LNCAP (cell line): ENCODE results near the gene TNS1.

Source experiments
- TF ChIP-seq, protein P1 (sequence below): fragments of 450-650 bp; IDR thresholded peaks from 2 replicates; pipeline ENCODE4 v1.5.1; 2017; ENCODE audit warnings: mild to moderate bottlenecking

Gene TNS1

DNA sequence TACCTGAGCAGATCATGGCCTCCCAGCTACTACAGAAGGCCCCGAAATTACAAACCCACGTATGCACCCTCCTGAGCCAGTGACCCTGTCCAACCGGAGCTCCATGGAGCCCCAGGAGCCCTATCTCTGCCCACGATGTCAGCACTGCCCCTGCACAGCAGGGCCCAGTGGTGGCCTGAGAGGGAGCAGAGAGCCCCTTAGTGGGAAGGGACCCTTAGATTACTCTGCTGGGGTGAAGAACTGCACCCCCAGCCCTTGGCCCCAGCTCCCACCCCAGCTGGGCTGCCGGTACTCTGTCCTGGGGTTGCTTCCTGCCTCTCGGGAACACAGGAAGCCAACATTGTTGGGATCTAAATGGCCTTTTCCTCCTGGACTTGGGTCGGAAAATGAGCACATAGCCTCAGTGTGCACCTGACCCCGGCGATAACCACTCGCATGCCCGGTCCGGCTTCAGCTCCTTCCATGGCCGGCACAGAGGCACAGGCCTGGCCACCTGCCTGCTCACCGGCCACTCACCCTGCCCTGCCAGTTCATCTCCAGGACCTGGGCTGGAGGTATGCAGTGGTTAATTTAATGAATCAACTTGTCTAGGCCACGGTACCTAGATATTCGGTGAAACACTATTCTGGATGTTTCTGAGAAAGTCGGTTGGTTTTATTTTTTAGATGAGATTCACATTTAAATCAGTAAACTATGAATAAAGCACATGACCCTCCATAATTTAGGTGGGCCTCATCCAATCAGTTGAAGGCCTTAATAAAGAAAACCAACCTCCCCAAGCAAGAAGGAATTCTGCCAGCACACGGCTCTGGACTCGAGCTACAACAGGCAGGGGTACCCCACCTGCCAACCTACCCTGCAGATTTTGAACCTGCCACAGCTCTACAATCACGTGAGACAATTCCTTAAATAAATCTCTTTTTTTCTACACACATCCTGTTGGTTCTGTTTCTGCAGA is 19.2 kb downstream of the TNS1 start:
- TF ChIP-seq, protein P1, sequence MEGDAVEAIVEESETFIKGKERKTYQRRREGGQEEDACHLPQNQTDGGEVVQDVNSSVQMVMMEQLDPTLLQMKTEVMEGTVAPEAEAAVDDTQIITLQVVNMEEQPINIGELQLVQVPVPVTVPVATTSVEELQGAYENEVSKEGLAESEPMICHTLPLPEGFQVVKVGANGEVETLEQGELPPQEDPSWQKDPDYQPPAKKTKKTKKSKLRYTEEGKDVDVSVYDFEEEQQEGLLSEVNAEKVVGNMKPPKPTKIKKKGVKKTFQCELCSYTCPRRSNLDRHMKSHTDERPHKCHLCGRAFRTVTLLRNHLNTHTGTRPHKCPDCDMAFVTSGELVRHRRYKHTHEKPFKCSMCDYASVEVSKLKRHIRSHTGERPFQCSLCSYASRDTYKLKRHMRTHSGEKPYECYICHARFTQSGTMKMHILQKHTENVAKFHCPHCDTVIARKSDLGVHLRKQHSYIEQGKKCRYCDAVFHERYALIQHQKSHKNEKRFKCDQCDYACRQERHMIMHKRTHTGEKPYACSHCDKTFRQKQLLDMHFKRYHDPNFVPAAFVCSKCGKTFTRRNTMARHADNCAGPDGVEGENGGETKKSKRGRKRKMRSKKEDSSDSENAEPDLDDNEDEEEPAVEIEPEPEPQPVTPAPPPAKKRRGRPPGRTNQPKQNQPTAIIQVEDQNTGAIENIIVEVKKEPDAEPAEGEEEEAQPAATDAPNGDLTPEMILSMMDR = no peak

DNA sequence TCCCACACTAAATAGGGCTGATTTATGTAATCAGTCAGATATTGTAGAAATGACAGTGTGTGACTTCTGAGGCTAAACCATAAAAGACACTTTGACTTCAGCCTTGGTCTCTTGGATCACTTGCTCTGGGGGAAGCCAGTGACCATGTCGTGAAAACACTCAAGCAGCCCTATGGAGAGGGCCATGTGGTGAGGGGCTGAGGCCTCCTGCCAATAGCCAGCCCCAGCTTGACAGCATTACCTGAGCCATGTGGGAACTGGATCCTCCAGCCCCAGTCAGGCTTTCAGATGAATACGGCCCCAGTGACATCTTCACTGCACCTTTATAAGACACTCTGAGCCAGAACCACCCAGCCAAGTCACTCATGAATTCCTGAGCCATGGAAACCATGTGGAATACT is 20.8 kb downstream of the TNS1 start:
- TF ChIP-seq, protein P1 = no peak

DNA sequence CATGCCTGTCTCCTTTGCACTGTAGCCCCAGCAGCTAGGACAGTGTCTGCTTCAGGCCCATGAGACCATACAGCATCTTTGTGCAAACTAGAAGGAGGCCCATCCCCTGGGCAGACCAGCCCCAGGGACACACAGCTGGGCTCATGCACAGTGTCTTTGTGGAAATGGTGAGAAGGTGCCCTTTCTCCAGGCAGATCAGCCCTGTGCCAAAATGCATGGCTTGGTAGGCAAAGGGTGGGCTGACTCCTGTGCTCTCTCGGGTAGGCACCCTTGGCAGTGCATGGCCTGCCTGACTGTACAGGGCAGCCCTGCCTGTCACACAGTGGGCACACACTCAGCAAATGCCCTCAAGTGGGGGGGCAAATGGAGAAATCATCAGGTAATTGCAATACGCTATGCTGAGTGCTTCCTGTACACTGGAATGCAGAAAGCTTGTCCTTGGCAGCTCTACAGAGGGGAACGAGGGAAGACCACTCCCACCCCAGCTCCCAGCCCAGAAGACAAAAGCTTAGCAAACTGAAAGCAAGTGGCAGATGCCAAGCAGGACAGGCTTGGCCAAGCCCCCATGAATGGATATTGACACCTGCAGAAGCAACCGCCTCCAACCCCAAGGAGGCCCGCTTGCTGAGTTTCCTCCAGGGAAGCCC is 21.6 kb downstream of the TNS1 start:
- TF ChIP-seq, protein P1 = no peak

DNA sequence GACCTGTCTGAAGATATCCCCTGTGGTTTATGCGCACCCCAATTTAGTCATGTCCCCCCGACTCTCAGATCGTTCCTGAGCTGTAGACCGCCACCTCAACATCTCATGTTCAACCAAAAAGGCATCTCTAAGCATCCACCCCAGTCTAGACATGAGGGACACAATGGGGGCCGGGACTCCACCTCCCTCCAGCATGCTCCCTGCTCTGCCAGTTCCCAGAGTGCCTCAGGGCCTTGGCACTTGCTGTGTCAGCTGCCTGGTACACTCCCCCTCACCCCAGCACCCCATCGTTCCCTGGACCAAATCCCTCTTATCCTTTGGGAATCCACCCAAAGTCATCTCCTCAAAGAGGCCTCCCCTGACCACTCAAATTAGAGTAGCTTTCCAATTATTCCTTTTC is 22.2 kb downstream of the TNS1 start:
- TF ChIP-seq, protein P1 = no peak

DNA sequence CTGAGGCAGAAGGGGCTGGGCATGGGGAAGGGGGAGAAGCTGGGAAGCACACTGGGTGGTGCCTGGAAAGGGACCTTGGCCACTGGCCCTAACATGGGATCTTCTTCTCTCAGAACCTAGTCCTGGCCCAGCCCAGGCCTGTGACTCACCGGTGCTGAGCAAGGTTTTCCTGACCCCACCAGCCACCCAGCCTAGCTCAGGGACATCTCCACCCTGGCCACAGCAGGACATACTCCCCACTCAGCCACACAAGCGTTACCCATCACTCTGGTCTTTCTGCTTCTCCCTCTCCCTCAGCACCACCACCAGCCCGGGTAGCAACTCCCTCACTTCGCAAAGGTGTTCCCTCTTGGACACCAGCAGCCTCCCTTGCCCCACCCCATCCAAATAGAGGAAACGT is 22.8 kb downstream of the TNS1 start:
- TF ChIP-seq, protein P1 = no peak

DNA sequence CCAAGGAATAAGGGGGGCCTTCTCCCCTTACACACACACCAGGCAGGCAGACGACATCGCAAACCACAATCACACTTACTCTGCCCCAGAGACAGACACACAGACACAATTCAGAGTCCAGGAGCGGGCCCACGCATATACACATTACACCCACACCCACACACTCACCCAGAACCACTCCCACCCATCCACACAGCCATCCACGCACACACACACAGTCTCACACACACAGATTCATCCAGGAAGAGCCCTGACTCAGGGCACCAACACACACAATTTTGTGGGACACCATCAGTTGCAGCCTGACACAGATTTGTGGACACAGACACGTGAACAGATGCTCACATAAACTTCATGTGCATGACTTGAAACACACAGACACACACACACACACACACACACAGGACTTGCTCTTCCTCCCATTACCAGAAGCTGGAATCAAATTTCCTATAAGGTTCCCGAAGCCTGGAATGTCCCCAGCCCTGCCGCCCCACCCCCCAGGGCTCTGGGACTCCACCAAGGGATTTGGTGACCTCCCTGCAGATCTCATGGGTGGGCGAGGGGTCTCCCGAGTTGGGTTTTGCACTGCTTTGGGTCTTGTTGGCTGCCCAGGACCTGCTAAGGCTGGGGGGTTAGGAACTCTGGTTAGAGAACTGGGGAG is 23.5 kb downstream of the TNS1 start:
- TF ChIP-seq, protein P1 = no peak

DNA sequence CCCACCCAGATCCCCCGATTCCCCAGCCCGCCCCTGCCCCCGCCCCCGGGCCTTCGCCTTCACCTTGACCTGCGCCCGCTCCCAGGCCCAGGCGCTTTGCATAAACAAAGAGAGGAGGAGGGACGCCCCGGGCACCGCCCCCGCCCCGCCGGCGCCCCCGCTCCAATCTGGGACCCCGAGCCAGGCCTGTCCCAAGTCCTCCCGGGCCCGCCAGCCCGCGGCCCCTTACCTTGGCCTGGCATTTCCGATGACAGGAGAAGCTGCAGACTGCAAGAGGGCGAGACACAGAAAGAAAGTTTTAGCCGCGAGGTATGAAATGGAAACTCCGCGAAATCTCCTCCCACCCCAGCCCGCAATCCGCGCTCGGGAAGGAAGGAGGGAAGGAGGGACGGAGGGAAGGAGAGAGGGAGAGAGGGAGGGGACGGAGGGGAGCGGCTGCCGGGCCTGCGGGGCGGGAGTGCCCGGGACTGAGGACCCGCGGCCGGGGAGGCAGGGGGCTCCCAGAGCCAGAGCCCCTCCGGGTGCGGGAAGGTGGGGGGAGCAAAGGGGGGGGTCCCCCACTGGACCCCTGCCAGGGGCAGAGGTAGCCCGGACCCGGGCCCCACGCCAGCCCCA is 24.2 kb downstream of the TNS1 start:
- TF ChIP-seq, protein P1 = no peak
